ENCODE measurements around the gene BCR.

DNA sequence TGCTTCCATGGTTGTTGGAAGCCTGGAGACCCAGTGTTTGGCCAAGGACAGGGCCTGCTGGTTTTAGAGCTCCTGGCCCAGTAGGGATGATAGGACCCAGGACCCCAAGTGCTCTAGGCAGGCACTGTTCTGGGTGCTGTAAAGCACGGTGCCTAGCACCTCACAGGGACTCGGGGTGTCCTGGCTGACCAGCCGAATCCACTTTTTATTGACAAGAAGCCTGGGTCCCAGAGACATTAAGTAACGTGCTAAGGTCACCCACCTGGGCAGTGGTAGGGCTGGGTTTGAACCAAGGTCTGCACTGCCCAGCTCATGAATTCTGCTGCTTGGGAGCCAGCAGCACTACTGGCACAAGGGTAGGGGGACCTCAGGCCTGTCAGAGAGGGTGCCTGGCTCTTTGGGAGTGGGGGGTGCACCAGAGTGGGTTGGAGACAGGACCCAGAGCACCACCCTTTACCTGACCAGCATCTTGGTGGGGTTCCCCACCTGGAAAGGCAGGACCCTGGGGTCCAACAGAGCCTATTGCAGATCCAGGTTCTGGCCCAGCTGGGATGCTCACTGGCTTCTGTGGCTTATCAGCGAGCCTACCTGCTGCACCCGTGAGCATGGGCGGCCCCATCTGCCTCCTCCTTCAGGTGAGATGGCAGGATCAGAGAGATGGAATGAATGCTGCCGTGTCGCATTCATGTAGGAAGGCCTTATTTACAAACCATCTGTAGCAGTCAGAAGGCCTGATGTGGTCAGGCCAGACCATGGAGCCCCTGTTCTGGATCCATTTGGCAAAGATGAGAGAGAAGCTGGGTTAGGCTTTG lies 52.0 kb downstream of the BCR start:
- TF ChIP-seq ZNF274 (IDR thresholded peaks at IDR 0.05; ENCODE audit: low read depth, low read length) (no peak), YY1 (IDR thresholded peaks at IDR 0.05; ENCODE audit: insufficient read depth, insufficient read length) (no peak)

Data from NT2/D1 (cell line).